Upper lobe of left lung (tissue), 6 donors: Measurements from ENCODE around the gene TOGARAM1. TPM values are rescaled to one million over a fixed set of nuclear protein-coding genes. Genes with fewer than 3 reads are reported as not detected.

Source experiments
- ATAC-seq, 2 donors: fragments of 200-7000 bp; cut with Tn5 transposase; one replicate each; pipeline ENCODE4 v1.9.1; 2022; ENCODE audit warnings: mild to moderate bottlenecking in 2 of 2, moderate library complexity in 2 of 2; ENCODE audit not compliant: low FRiP score in 2 of 2
- DNase-seq, 2 donors: peaks; one replicate each; pipeline ENCODE4 v3.0.0-alpha.2; 2019 to 2020
- H3K27ac ChIP-seq, 4 donors: fragments of 200-600 bp; sonication (generic); one replicate each; pipeline ENCODE4 v1.5.1; 2016 to 2019
- H3K27me3 ChIP-seq, 4 donors: fragments of 200-600 bp; sonication (generic); one replicate each; pipeline ENCODE4 v1.5.1; 2017 to 2019
- H3K36me3 ChIP-seq, 4 donors: fragments of 200-600 bp; sonication (generic); one replicate each; pipeline ENCODE4 v1.5.1; 2016 to 2019
- H3K4me1 ChIP-seq, 4 donors: fragments of 200-600 bp; sonication (generic); one replicate each; pipeline ENCODE4 v1.5.1; 2018 to 2019
- H3K4me3 ChIP-seq, 4 donors: fragments of 200-600 bp; sonication (generic); one replicate each; pipeline ENCODE4 v1.5.1; 2017 to 2019; ENCODE audit warnings: mild to moderate bottlenecking in 2 of 4, moderate library complexity in 1 of 4
- H3K9me3 ChIP-seq, 4 donors: fragments of 200-600 bp; sonication (generic); one replicate each; pipeline ENCODE4 v1.5.1; 2018 to 2019
- CTCF ChIP-seq, 6 experiments: fragments of 450-650 bp in 4 of 6; fragments of 200-600 bp in 2 of 6; sonication (generic) in 2 of 6; IDR thresholded peaks; one replicate each; pipeline ENCODE4 v1.5.1; 2016 to 2019; ENCODE audit warnings: antibody characterized with exemption in 6 of 6
- EP300 ChIP-seq, 4 donors: sonication (generic); formaldehyde crosslinking; IDR thresholded peaks; one replicate each; pipeline ENCODE4 v1.5.1; 2017; ENCODE audit warnings: antibody characterized with exemption in 4 of 4, control low read depth in 2 of 4
- POLR2A ChIP-seq, 4 donors: fragments of 450-650 bp; IDR thresholded peaks; one replicate each; pipeline ENCODE4 v1.5.1; 2016 to 2017; ENCODE audit warnings: antibody characterized with exemption in 4 of 4, mild to moderate bottlenecking in 2 of 4
- POLR2AphosphoS5 ChIP-seq, 2 donors: sonication (generic); formaldehyde crosslinking; IDR thresholded peaks; one replicate each; pipeline ENCODE4 v1.5.1; 2017; ENCODE audit warnings: antibody characterized with exemption in 2 of 2
- WGBS, 2 donors: methylation state at CpG; one replicate each; pipeline ENCODE4 v1.1.5; 2017 to 2018; 5-methylcytosine and 5-hydroxymethylcytosine counted together
- total RNA-seq, 6 donors: library from RNA; depleted of rRNA in 4 of 6; stranded (reverse); fragments of >200 nt in 4 of 6; gene quantifications; one replicate each; pipeline versions ENCODE4 v1.1.0 to v1.2.1, GENCODE V29; 2016 to 2021
- donor health status: DM: no; HTN: no; CAD: no; lungs with moderate emphysema.
- donor health status: DM: no; HTN: yes; CAD: no; lungs with severe emphysema.

TOGARAM1 gene
- total RNA-seq, 6 donors from 2014 or later: 11.3 to 42.3 (median 16.2) TPM

GRCh38 chr14:44956866-44957265 is 5.1 kb upstream of the TOGARAM1 start:
- WGBS, 2 donors: 96 to 98% methylated on average over 3 of the region's 3 CpGs
- Histone ChIP-seq H3K27ac (no peak overlapping the region), H3K27me3 (no peaks in the 10 kb centered on the region), H3K9me3 (no peaks in the 10 kb centered on the region), H3K36me3 (peaks cover 0 to 5% (median 0%) of the 10 kb centered on the region in 4 donors), H3K4me3 (no peak overlapping the region), H3K4me1 (peaks cover 22 to 39% (median 30%) of the 10 kb centered on the region in 4 donors)
- ATAC-seq (no peak), DNase-seq (no peak)
- TF ChIP-seq POLR2A (IDR thresholded peaks at IDR 0.05) (no peak), CTCF (IDR thresholded peaks at IDR 0.05) (no peak), EP300 (IDR thresholded peaks at IDR 0.05) (no peak)

GRCh38 chr14:44959538-44959937 is 2.5 kb upstream of the TOGARAM1 start:
- no peak overlapping the region for H3K27ac ChIP-seq
- TF ChIP-seq CTCF (IDR thresholded peaks at IDR 0.05) (no peak), POLR2A (IDR thresholded peaks at IDR 0.05) (no peak), EP300 (IDR thresholded peaks at IDR 0.05) (no peak), POLR2AphosphoS5 (IDR thresholded peaks at IDR 0.05) (no peak)
- H3K4me3 ChIP-seq: no peak overlapping the region
- no peaks in the 10 kb centered on the region for H3K9me3 ChIP-seq
- no peaks in the 10 kb centered on the region for H3K36me3 ChIP-seq
- peaks cover 28 to 57% (median 45%) of the 10 kb centered on the region in 4 donors for H3K4me1 ChIP-seq
- 70 to 85% methylated on average over 3 of the region's 3 CpGs for WGBS, 2 donors
- no peak for ATAC-seq
- no peaks in the 10 kb centered on the region for H3K27me3 ChIP-seq
- no peak for DNase-seq

GRCh38 chr14:44960146-44960545 is 1.8 kb upstream of the TOGARAM1 start:
- ATAC-seq: no peak
- H3K27ac ChIP-seq: peak overlapping the region in 1 of 4 donors; percentile 90
- 28 to 38% methylated on average over 2 of the region's 2 CpGs for WGBS, 2 donors
- TF ChIP-seq CTCF (IDR thresholded peaks at IDR 0.05) (no peak), POLR2AphosphoS5 (IDR thresholded peaks at IDR 0.05) (no peak), EP300 (IDR thresholded peaks at IDR 0.05) (no peak), POLR2A (IDR thresholded peaks at IDR 0.05) (no peak)
- peak overlapping the region in 3 of 4 donors; percentile 90 to 93 (median 90) for H3K4me3 ChIP-seq
- peaks cover 28 to 59% (median 46%) of the 10 kb centered on the region in 4 donors for H3K4me1 ChIP-seq
- H3K36me3 ChIP-seq: no peaks in the 10 kb centered on the region
- DNase-seq: no peak
- no peaks in the 10 kb centered on the region for H3K27me3 ChIP-seq
- no peaks in the 10 kb centered on the region for H3K9me3 ChIP-seq

GRCh38 chr14:44960646-44961045 is 1.3 kb upstream of the TOGARAM1 start:
- WGBS, 2 donors: 2 to 6% methylated on average over 3 of the region's 3 CpGs
- TF ChIP-seq CTCF (IDR thresholded peaks at IDR 0.05): no peak

GRCh38 chr14:44961151-44961553 is 838 bp upstream of the TOGARAM1 start:
- ATAC-seq (peak; percentile 80 to 83), DNase-seq (peak; percentile 15 to 72)
- Histone ChIP-seq H3K36me3 (no peaks in the 10 kb centered on the region), H3K4me1 (peaks cover 34 to 63% (median 49%) of the 10 kb centered on the region in 4 donors), H3K27ac (peak overlapping the region; percentile 87 to 93 (median 90)), H3K9me3 (no peaks in the 10 kb centered on the region), H3K4me3 (peak overlapping the region; percentile 56 to 93 (median 90)), H3K27me3 (no peaks in the 10 kb centered on the region)
- 0 to 1% methylated on average over 14 of the region's 14 CpGs for WGBS, 2 donors
- no peak for TF ChIP-seq CTCF (IDR thresholded peaks at IDR 0.05)
- TF ChIP-seq EP300 (IDR thresholded peaks at IDR 0.05): no peak
- TF ChIP-seq POLR2AphosphoS5 (IDR thresholded peaks at IDR 0.05): no peak
- TF ChIP-seq POLR2A (IDR thresholded peaks at IDR 0.05): no peak

More at GRCh38 chr14:44960646-44961045, 1.3 kb upstream of the TOGARAM1 start:
- no peaks in the 10 kb centered on the region for H3K36me3 ChIP-seq
- H3K4me3 ChIP-seq: peak overlapping the region; percentile 56 to 93 (median 90)
- DNase-seq: no peak
- no peaks in the 10 kb centered on the region for H3K9me3 ChIP-seq
- peaks cover 30 to 59% (median 46%) of the 10 kb centered on the region in 4 donors for H3K4me1 ChIP-seq
- H3K27me3 ChIP-seq: no peaks in the 10 kb centered on the region
- peak overlapping the region; percentile 87 to 93 (median 90) for H3K27ac ChIP-seq
- no peak for ATAC-seq
